GM15510 (cell line): ENCODE results near the gene PRKG1.

Experiments used
- POLR2A ChIP-seq: IDR thresholded peaks from 3 replicates; pipeline ENCODE4 v1.6.1; 2011; ENCODE audit warnings: borderline replicate concordance; ENCODE audit not compliant: insufficient read length; ENCODE audit errors: extremely low read depth

Gene PRKG1

DNA sequence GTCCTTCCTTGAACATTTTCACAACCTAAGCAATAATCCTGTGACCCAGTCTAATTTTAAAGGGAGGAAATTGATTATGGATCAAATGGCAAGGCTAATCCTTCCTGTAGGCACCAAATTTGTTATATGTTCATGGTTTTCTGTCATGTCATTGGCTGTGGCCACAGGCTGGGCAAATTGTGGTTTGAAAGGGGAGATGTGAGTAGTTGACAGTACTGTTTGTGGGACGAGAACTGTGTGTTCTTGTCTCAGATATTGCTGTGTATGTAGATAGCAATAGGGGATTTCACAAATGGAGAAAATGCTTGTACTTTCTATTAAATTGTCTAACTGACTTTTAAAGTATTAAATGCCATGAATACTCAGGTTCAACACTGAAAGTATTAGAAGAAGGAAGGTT is 8.1 kb upstream of the PRKG1 start:
- no peak for TF ChIP-seq POLR2A

GRCh38 chr10:51072210-51072609 is 2.1 kb upstream of the PRKG1 start:
- no peak for TF ChIP-seq POLR2A

DNA sequence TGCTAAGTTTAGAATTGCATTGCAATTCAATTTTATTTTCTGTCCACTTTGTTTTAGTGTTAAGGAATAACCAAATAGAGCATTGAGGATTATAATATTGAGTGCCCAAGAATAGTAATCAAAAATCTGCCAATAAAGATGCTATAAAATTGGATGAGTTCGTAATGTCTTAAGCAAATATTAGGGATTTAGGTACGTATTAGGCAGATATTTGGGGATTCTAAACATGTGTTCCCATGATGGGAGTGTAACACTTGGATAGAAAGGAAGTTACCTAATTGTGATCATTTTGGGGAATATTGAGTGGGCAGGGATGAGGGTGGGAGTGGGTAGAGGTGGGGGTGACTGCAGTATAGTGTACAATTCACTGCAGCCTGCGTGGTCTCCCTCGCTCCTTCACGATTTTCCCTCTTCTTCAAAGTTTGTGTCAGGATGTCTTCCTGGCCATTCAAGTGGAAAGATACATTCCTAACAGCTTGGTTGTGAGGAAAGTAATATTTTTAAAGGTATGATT is 1.3 kb upstream of the PRKG1 start:
- no peak for TF ChIP-seq POLR2A

GRCh38 chr10:51073453-51074237 is 642 bp upstream of the PRKG1 start:
- TF ChIP-seq POLR2A: no peak

DNA sequence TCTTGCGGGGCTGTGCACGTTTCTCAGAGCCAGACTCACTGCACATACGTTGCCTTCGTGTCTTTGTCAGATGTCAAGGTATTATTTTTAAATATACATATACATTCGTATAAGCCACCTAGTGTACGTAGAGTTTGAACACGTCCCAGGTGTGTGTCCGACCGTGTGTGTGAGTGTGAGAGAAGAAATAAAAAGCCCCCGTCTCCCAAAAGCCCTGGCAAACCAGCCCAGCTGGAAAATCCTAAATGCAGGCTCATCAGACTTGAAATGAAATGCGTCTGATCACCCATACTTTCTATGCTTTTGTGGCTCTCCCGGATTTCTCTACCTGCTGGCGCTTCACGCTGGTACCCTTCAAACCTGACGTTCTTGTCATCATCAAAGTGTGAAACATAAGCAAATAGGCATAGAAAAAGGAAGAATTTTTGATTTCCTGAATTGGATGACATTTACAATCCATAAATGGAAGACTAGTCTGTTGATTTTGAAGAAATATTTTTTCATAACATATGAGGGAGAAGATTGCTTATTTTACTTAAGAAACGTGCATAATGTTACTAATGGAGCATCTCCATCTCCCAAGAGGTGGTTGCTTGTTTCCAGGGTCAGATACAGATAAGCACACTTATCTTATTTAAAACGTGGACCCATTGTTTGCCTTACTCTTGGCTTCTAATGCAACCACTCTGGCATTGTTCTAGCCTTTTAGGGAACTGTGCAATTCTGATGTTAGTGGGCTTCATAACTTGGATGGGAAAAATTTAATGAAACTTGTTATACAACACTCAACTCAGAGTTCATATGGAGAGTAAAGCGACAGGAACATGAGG is 971 bp downstream of the PRKG1 start:
- no peak for TF ChIP-seq POLR2A

GRCh38 chr10:51075873-51076229 is 1.6 kb downstream of the PRKG1 start:
- no peak for TF ChIP-seq POLR2A

GRCh38 chr10:51076299-51076841 is 2.1 kb downstream of the PRKG1 start:
- no peak for TF ChIP-seq POLR2A

GRCh38 chr10:51077074-51077473 is 2.8 kb downstream of the PRKG1 start:
- no peak for TF ChIP-seq POLR2A

DNA sequence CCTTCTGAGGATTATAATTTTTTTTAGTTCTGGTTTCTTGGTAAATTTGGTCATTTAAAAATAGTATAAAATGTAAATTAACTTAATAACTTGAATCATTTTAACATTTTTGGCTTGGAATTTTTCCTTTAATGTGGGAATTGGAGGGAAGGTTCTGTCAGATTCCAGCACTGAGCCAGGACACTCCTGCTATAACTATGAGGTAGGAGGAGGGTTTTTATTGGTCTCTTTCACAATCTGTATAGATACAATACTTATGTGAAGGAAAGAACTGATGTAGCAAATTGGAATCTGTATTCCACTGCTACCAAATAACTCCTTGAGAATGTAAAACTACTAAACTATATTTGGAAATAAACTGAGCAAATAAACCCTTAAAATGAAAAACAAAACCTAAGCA is 3.2 kb downstream of the PRKG1 start:
- TF ChIP-seq POLR2A: no peak

DNA sequence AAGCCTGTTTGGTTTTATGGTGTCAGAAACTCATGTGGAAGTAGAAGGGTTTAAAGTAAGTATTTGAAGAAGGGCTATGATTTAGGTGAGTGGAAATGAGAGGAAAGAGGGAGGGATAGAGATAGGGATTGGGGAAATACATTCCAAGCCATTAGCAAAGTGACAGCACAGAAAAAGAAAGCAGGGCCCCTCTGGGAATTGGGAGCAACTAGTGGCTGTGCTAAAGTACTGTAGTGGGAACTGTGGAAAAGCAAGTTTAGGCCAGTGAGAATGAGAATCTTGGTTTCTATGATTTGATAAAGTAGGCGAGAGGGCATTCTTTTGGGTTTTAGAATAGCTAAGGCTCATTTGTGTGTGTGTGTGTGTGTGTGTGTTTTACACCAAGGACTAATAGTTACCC is 5.0 kb downstream of the PRKG1 start:
- no peak for TF ChIP-seq POLR2A

DNA sequence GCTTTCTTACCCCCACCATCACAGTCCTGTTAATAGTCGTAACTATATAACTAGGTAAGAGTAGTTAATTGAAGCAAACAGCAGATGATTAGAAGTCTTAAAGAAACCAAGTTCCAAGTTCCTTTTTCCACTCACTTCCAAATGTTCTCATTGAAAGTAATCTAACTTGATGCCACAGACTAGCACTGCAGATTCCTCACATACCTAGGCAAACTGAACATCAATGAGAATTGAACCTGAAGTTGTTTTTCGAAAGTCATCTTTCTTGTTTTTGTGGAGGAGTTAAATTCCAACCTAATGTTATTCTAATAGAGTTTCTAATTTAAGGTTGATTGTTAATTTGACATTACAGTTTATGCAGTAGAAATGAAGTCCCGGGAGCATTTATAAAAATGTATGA is 5.5 kb downstream of the PRKG1 start:
- no peak for TF ChIP-seq POLR2A

DNA sequence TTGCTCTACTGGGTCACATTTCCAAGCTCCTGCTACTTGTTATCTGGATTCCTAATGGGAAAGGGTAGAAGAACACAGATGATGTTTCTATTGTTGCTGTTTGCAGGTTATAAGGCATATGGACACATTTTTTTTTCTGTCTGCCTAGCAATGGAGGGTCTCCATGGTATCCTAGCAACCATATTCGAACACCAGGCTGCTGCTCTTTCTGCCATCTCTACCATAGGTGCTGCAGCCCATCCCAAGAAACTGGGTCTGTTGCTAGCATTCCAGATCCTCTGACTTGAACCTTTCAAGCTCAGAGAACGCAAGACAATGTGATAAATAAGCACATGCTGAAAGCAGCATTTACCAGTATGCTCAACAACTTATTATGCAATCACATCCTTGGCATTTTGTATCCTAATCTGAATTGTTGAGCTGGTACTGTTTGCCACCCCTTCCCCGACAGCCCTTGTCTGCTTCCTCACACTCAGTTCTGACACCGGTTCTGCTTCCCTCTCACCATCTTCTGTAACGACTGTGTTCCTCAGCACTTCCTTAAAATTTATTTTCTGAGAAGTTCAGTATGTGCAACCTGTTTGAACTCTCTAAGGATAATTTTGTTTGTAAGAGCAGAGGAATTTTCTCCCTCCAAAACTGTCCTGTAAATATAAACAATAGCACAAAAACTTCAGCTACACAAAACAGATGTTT is 6.2 kb downstream of the PRKG1 start:
- no peak for TF ChIP-seq POLR2A

- no peak for TF ChIP-seq POLR2A
Observed at GRCh38 chr10:51082857-51083256, 8.6 kb downstream of the PRKG1 start.

- TF ChIP-seq POLR2A: no peak
Observed at GRCh38 chr10:51083356-51083853, 9.1 kb downstream of the PRKG1 start.

GRCh38 chr10:51085204-51085603 is 10.9 kb downstream of the PRKG1 start:
- TF ChIP-seq POLR2A: no peak

DNA sequence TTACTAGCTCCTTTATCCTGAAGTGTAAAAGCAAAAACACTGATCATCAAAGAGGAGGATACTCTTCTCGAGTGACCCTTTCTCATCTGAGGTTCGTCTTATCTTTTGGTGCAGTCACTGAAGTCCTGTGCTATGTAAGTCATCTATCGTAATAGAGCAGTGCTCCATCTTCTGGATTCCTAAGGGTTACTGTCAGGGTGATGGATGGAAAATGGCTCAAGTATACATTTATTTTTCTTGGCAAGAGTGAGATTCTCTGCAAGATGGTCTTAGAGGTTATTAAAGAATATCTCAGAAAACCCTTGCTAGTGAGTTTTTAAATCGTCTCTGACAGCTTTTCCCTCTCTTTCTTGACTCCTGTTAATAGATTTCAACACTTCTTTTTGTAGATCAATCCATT is 12.4 kb downstream of the PRKG1 start:
- TF ChIP-seq POLR2A: no peak

DNA sequence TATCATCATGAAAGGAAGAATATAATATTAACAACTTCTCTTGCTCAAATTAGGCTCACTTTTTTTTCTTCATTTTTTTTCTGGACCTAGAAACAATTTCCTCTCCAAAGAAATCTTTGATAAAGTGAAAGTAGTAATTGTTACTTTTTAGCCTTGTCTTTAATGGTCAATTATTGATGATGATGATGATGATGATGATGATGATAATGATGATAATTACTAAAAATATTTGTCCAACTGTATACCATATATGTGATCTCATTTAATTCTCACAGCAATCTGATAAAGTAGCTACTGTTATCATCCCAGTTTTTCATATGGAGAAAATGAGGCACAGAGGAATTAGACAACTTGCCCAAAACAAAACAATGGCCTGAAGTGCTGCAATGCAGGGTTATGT is 12.8 kb downstream of the PRKG1 start:
- TF ChIP-seq POLR2A: no peak
